K562 (cell line): ENCODE data around the gene PNMA8B. TPM values are rescaled to one million over a fixed set of nuclear protein-coding genes. Genes with fewer than 3 reads are reported as not detected.

ENCODE experiments used
- COPS2 ChIP-seq: fragments of 450-650 bp; conservative IDR thresholded peaks from 2 replicates; pipeline ENCODE4 v1.6.1; 2016; ENCODE audit warnings: mild to moderate bottlenecking, moderate library complexity
- CSDE1 ChIP-seq, 2 experiments: fragments of 450-650 bp; IDR thresholded peaks; 2 replicates each; pipeline ENCODE4 v1.6.1; 2016; ENCODE audit warnings: mild to moderate bottlenecking in 1 of 2
- CXXC5 ChIP-seq: fragments of 250-450 bp; sonication (Bioruptor Pico); IDR thresholded peaks from 2 replicates; pipeline ENCODE4 v1.8.0; 2022; ENCODE audit warnings: inconsistent platforms, mild to moderate bottlenecking, moderate library complexity
- DIDO1 ChIP-seq: fragments of 450-650 bp; IDR thresholded peaks from 2 replicates; pipeline ENCODE4 v1.6.1; 2016; ENCODE audit warnings: low read depth, missing biosample characterization, missing genetic modification characterization
- GTF2A2 ChIP-seq: IDR thresholded peaks from 2 replicates; pipeline ENCODE4 v1.6.1; 2016; ENCODE audit warnings: mild to moderate bottlenecking, missing genetic modification characterization, missing compliant biosample characterization
- MAZ ChIP-seq, 2 experiments: fragments of 450-650 bp in 1 of 2; sonication (generic) in 1 of 2; formaldehyde crosslinking; IDR thresholded peaks in 1 of 2; conservative IDR thresholded peaks in 1 of 2; 2 replicates each; pipeline versions ENCODE4 v1.4.0 to v1.5.0; 2020; ENCODE audit warnings: mild to moderate bottlenecking in 1 of 2, missing genetic modification reagents in 1 of 2
- POLR2AphosphoS2 ChIP-seq: IDR thresholded peaks from 2 replicates; pipeline ENCODE4 v1.6.1; 2012; ENCODE audit warnings: low read length, improper control_type of control experiment
- POLR2B ChIP-seq: fragments of 450-650 bp; IDR thresholded peaks from 2 replicates; pipeline ENCODE4 v1.6.1; 2018; ENCODE audit warnings: low read depth; ENCODE audit not compliant: partially characterized antibody
- TEAD1 ChIP-seq, 2 experiments: fragments of 450-650 bp in 1 of 2; sonication (generic) in 1 of 2; formaldehyde crosslinking; IDR thresholded peaks; 2 replicates each; pipeline versions ENCODE4 v1.4.0 to v1.8.0; 2020 to 2022; ENCODE audit warnings: mild to moderate bottlenecking in 2 of 2, missing genetic modification reagents in 1 of 2
- polyA plus RNA-seq, 8 experiments: library from polyadenylated mRNA; depleted of rRNA in 4 of 8; stranded (reverse) in 5 of 8; unstranded in 3 of 8; fragments of >200 nt; fragmentation: Nextera tagmentation in 2 of 8; fragmentation: Illumina TruSeq in 1 of 8; extraction: Ambion mirVana in 2 of 8; extraction: Trizol in 1 of 8; gene quantifications; 2 replicates each; pipeline versions ENCODE4 v1.2.1 to v1.2.3, GENCODE V29; 2011 to 2014; ENCODE audit warnings: inconsistent platforms in 1 of 8, missing spikeins in 1 of 8
- total RNA-seq, 7 experiments: library from RNA; depleted of rRNA in 6 of 7; stranded (reverse); fragments of >200 nt in 6 of 7; fragmentation: Illumina TruSeq in 2 of 7; extraction: Trizol in 2 of 7; gene quantifications; 2 replicates each; pipeline versions ENCODE4 v1.2.1 to v1.2.3, GENCODE V29; 2011 to 2021; ENCODE audit warnings: low replicate concordance in 1 of 7
- TF ChIP-seq, protein P1 (sequence below): fragments of 450-650 bp; formaldehyde crosslinking; IDR thresholded peaks from 2 replicates; pipeline ENCODE4 v1.4.0; 2020; ENCODE audit warnings: mild to moderate bottlenecking, moderate library complexity
- TF ChIP-seq, protein P2 (sequence below), 2 experiments: fragments of 450-650 bp; IDR thresholded peaks; 2 replicates each; pipeline ENCODE4 v1.6.1; 2016; ENCODE audit warnings: mild to moderate bottlenecking in 2 of 2, borderline replicate concordance in 1 of 2, low read depth in 1 of 2, moderate library complexity in 1 of 2
- TF ChIP-seq, protein P3 (sequence below), 2 experiments: fragments of 150-350 bp in 1 of 2; IDR thresholded peaks; 2 replicates each; pipeline ENCODE4 v1.6.1; 2012 to 2016; ENCODE audit warnings: low read depth in 2 of 2, low read length in 2 of 2, mild to moderate bottlenecking in 1 of 2, moderate library complexity in 1 of 2

Gene PNMA8B
- total and polyA plus RNA-seq, 9 of the 15 experiments (the other 6 are each of a cell fraction or from before 2014, with no cell fraction given), result not detected

DNA sequence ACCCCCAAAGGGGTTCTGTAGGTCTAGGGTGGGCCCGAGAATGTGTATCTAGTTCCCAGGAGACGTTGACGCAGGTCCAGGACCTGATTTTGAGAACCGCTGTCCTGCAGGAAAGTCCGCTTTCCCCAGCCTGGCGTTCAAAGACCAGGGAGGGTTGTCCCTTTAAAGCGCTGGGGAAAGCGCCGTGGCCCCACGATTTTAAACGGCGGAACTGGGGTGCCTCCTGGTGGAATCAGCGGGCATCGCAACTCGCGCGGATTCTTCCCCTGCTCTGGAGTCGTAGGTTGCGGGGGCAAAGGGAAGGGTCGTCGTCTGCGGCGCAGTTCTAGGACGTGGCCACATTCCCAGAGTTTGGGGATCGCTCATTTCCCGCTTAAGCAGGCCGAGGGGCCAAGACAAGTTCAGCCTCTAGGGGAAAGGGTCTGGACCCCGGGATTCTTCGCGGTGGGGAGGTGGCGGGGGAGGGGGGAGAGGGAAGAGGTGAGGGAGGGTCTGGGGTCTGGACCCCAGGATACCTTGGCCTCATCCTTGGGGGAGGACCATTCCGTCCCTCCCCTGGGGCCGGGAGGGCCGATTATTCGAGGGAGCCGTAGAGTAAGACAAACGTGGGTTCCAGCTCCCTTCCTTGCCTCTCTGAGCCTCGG, 7.7 kb downstream of the PNMA8B start (continued):
- TF ChIP-seq, protein P1, sequence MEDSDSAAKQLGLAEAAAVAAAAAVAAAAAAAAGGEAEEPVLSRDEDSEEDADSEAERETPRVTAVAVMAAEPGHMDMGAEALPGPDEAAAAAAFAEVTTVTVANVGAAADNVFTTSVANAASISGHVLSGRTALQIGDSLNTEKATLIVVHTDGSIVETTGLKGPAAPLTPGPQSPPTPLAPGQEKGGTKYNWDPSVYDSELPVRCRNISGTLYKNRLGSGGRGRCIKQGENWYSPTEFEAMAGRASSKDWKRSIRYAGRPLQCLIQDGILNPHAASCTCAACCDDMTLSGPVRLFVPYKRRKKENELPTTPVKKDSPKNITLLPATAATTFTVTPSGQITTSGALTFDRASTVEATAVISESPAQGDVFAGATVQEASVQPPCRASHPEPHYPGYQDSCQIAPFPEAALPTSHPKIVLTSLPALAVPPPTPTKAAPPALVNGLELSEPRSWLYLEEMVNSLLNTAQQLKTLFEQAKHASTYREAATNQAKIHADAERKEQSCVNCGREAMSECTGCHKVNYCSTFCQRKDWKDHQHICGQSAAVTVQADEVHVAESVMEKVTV (CRISPR knock-in tag), result peak; percentile 96
- TF ChIP-seq TEAD1 (CRISPR knock-in tag; IDR thresholded peaks at IDR 0.05), result no peak
- TF ChIP-seq CXXC5, result peak; percentile 16; the same call in 1 of the 2 replicates
- no peak for TF ChIP-seq CSDE1 (IDR thresholded peaks at IDR 0.05)
- TF ChIP-seq COPS2, result no peak
- peak; percentile 37 to 68; a peak in 3 of 4 replicates for TF ChIP-seq MAZ (CRISPR knock-in tag; conservative IDR thresholded peaks at IDR 0.05 in 1 of 2, IDR thresholded peaks at IDR 0.05 in 1 of 2)
- TF ChIP-seq DIDO1 (tag), result no peak
- no peak for TF ChIP-seq POLR2AphosphoS2
- no peak for TF ChIP-seq POLR2B
- TF ChIP-seq, protein P2, sequence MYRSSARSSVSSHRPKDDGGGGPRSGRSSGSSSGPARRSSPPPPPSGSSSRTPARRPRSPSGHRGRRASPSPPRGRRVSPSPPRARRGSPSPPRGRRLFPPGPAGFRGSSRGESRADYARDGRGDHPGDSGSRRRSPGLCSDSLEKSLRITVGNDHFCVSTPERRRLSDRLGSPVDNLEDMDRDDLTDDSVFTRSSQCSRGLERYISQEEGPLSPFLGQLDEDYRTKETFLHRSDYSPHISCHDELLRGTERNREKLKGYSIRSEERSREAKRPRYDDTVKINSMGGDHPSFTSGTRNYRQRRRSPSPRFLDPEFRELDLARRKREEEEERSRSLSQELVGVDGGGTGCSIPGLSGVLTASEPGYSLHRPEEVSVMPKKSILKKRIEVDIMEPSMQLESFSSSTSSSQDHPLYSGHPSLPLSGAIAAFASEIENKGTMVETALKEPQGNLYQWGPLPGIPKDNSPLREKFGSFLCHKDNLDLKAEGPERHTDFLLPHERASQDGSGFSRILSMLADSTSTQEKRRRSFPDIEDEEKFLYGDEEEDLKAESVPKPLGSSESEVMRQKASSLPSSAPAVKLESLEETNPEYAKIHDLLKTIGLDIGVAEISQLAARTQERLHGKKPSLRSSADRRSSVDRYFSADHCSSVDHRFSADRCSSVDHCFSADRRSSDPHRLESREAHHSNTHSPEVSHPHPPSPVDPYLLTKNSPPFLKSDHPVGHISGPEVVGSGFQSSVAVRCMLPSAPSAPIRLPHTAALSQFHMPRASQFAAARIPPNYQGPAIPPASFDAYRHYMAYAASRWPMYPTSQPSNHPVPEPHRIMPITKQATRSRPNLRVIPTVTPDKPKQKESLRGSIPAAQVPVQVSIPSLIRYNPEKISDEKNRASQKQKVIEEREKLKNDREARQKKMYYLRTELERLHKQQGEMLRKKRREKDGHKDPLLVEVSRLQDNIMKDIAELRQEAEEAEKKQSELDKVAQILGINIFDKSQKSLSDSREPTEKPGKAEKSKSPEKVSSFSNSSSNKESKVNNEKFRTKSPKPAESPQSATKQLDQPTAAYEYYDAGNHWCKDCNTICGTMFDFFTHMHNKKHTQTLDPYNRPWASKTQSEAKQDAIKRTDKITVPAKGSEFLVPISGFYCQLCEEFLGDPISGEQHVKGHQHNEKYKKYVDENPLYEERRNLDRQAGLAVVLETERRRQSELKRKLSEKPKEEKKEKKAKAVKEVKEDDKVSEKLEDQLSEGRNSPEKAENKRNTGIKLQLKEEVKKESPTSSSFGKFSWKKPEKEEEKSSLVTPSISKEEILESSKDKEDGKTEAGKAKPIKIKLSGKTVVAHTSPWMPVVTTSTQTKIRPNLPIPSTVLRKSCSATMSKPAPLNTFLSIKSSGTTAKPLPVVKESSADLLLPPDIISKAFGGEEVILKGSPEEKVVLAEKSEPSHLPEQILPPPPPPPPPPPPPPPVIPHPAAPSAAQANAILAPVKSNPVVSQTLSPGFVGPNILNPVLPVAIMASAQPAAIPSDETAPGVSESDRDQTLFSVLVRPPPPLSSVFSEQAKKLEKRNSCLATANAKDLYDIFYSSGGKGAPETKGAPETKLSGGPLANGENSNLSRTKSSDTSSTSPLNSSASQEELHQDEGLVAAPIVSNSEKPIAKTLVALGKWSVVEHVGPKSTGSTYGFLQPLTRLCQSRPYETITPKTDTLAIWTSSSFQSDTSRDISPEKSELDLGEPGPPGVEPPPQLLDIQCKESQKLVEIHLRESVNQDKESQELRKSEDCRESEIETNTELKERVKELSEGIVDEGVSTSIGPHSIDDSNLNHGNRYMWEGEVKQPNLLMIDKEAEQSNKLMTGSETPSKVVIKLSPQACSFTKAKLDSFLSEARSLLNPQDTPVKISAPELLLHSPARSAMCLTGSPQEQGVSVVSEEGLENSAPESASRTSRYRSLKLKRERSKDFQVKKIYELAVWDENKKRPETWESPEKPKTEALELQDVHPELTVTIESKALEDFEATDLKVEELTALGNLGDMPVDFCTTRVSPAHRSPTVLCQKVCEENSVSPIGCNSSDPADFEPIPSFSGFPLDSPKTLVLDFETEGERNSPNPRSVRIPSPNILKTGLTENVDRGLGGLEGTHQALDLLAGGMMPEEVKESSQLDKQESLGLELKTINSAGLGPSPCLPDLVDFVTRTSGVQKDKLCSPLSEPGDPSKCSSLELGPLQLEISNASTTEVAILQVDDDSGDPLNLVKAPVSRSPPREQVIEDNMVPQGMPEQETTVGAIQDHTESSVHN (IDR thresholded peaks at IDR 0.05; ENCODE audit: borderline replicate concordance in 1 of 2, low read depth in 1 of 2), result no peak
- TF ChIP-seq GTF2A2 (tag), result no peak
- TF ChIP-seq, protein P3, sequence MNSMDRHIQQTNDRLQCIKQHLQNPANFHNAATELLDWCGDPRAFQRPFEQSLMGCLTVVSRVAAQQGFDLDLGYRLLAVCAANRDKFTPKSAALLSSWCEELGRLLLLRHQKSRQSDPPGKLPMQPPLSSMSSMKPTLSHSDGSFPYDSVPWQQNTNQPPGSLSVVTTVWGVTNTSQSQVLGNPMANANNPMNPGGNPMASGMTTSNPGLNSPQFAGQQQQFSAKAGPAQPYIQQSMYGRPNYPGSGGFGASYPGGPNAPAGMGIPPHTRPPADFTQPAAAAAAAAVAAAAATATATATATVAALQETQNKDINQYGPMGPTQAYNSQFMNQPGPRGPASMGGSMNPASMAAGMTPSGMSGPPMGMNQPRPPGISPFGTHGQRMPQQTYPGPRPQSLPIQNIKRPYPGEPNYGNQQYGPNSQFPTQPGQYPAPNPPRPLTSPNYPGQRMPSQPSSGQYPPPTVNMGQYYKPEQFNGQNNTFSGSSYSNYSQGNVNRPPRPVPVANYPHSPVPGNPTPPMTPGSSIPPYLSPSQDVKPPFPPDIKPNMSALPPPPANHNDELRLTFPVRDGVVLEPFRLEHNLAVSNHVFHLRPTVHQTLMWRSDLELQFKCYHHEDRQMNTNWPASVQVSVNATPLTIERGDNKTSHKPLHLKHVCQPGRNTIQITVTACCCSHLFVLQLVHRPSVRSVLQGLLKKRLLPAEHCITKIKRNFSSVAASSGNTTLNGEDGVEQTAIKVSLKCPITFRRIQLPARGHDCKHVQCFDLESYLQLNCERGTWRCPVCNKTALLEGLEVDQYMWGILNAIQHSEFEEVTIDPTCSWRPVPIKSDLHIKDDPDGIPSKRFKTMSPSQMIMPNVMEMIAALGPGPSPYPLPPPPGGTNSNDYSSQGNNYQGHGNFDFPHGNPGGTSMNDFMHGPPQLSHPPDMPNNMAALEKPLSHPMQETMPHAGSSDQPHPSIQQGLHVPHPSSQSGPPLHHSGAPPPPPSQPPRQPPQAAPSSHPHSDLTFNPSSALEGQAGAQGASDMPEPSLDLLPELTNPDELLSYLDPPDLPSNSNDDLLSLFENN (IDR thresholded peaks at IDR 0.05; ENCODE audit: low read depth in 2 of 2, low read length in 2 of 2), result no peak
